ENCODE results near the gene EZH2. TPM values are rescaled to one million over a fixed set of nuclear protein-coding genes. Genes with fewer than 3 reads are reported as not detected.

Gene EZH2
- polyA plus RNA-seq, 1 donor from 2014 or later: 67.2 TPM

DNA sequence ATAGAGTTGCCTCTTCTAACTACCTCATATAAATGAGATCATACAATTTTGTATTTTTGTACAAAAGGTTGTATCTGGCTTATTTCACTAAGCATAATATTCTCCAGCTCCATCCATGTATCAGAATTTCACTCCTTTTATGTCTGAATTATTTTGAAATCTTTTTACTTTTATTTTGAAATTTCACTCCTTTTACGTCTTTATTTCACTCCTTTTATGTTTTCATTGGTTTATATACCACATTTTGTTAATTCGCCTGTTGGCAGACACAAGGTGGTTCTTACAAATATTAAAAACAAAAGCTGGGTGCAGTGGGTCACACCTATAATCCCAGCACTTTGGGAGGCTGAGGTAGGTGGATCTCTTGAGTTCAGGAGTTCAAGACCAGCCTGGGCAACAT, 5.8 kb downstream of the EZH2 start:
- Histone ChIP-seq H3F3A (ENCODE audit: insufficient read depth, low read length, poor library complexity, severe bottlenecking) (peaks cover 3% of the 10 kb centered on the region), H3K27me3 (ENCODE audit: insufficient read depth, low read depth, low read length) (no peaks in the 10 kb centered on the region), H3K9ac (ENCODE audit: low read length) (no peak overlapping the region), H3K4me3 (ENCODE audit: low read length) (no peak overlapping the region), H3K36me3 (ENCODE audit: insufficient read depth, low read length) (no peaks in the 10 kb centered on the region), H3K27ac (ENCODE audit: low read length) (no peak overlapping the region), H3K9me3 (ENCODE audit: low read length) (no peaks in the 10 kb centered on the region), H2AFZ (ENCODE audit: low read depth, low read length) (no peak overlapping the region), H3K4me2 (ENCODE audit: low read length) (no peak overlapping the region), H3K9me2 (ENCODE audit: insufficient read depth, low read length) (no peaks in the 10 kb centered on the region), H4K20me1 (ENCODE audit: insufficient read depth) (no peaks in the 10 kb centered on the region), H3K79me2 (replicated peaks; ENCODE audit: insufficient read depth, low read length) (peaks cover 97% of the 10 kb centered on the region)
- TF ChIP-seq, protein P1, sequence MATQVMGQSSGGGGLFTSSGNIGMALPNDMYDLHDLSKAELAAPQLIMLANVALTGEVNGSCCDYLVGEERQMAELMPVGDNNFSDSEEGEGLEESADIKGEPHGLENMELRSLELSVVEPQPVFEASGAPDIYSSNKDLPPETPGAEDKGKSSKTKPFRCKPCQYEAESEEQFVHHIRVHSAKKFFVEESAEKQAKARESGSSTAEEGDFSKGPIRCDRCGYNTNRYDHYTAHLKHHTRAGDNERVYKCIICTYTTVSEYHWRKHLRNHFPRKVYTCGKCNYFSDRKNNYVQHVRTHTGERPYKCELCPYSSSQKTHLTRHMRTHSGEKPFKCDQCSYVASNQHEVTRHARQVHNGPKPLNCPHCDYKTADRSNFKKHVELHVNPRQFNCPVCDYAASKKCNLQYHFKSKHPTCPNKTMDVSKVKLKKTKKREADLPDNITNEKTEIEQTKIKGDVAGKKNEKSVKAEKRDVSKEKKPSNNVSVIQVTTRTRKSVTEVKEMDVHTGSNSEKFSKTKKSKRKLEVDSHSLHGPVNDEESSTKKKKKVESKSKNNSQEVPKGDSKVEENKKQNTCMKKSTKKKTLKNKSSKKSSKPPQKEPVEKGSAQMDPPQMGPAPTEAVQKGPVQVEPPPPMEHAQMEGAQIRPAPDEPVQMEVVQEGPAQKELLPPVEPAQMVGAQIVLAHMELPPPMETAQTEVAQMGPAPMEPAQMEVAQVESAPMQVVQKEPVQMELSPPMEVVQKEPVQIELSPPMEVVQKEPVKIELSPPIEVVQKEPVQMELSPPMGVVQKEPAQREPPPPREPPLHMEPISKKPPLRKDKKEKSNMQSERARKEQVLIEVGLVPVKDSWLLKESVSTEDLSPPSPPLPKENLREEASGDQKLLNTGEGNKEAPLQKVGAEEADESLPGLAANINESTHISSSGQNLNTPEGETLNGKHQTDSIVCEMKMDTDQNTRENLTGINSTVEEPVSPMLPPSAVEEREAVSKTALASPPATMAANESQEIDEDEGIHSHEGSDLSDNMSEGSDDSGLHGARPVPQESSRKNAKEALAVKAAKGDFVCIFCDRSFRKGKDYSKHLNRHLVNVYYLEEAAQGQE (IDR thresholded peaks at IDR 0.05; ENCODE audit: borderline replicate concordance): no peak
- TF ChIP-seq RAD21 (conservative IDR thresholded peaks at IDR 0.05) (no peak), POLR2AphosphoS5 (IDR thresholded peaks at IDR 0.05) (no peak), MXI1 (conservative IDR thresholded peaks at IDR 0.05; ENCODE audit: poor library complexity, severe bottlenecking) (no peak), EP300 (conservative IDR thresholded peaks at IDR 0.05; ENCODE audit: poor library complexity, severe bottlenecking) (no peak), EZH2 (IDR thresholded peaks at IDR 0.05; ENCODE audit: borderline replicate concordance, insufficient read depth, low read length, poor library complexity, severe bottlenecking) (no peak), SMC3 (conservative IDR thresholded peaks at IDR 0.05; ENCODE audit: poor library complexity) (no peak)
- TF ChIP-seq, protein P2, sequence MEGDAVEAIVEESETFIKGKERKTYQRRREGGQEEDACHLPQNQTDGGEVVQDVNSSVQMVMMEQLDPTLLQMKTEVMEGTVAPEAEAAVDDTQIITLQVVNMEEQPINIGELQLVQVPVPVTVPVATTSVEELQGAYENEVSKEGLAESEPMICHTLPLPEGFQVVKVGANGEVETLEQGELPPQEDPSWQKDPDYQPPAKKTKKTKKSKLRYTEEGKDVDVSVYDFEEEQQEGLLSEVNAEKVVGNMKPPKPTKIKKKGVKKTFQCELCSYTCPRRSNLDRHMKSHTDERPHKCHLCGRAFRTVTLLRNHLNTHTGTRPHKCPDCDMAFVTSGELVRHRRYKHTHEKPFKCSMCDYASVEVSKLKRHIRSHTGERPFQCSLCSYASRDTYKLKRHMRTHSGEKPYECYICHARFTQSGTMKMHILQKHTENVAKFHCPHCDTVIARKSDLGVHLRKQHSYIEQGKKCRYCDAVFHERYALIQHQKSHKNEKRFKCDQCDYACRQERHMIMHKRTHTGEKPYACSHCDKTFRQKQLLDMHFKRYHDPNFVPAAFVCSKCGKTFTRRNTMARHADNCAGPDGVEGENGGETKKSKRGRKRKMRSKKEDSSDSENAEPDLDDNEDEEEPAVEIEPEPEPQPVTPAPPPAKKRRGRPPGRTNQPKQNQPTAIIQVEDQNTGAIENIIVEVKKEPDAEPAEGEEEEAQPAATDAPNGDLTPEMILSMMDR (IDR thresholded peaks at IDR 0.05; ENCODE audit: poor library complexity, severe bottlenecking): no peak

DNA sequence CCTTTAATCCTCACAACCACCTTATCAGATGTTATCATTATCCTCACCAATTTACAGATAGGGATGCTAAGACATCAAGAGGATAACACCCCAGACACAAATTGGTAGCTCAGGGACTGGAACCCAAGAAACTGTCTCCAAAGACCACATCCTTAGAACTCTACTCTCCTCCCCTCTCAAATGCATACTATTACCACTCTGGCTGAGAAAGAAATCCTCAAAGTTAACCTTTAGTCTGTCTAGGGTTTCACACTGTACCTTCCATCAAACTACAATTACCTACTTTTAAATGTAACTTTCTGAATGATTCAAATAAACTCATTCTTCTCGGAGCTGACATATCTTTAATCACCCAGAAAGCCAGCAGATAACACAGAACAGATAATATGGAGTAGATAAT, 6.6 kb downstream of the EZH2 start:
- Histone ChIP-seq H3K27me3 (ENCODE audit: insufficient read depth, low read depth, low read length) (no peaks in the 10 kb centered on the region), H3K9me2 (ENCODE audit: insufficient read depth, low read length) (no peaks in the 10 kb centered on the region), H3K79me2 (replicated peaks; ENCODE audit: insufficient read depth, low read length) (peaks cover 96% of the 10 kb centered on the region), H3K27ac (ENCODE audit: low read length) (no peak overlapping the region), H3K9me3 (ENCODE audit: low read length) (no peaks in the 10 kb centered on the region), H3K4me3 (ENCODE audit: low read length) (no peak overlapping the region), H4K20me1 (ENCODE audit: insufficient read depth) (no peaks in the 10 kb centered on the region), H3K4me2 (ENCODE audit: low read length) (no peak overlapping the region), H2AFZ (ENCODE audit: low read depth, low read length) (no peak overlapping the region), H3F3A (ENCODE audit: insufficient read depth, low read length, poor library complexity, severe bottlenecking) (peaks cover 3% of the 10 kb centered on the region), H3K9ac (ENCODE audit: low read length) (no peak overlapping the region), H3K36me3 (ENCODE audit: insufficient read depth, low read length) (no peaks in the 10 kb centered on the region)
- TF ChIP-seq EP300 (conservative IDR thresholded peaks at IDR 0.05; ENCODE audit: poor library complexity, severe bottlenecking) (no peak), POLR2AphosphoS5 (IDR thresholded peaks at IDR 0.05) (no peak), RAD21 (conservative IDR thresholded peaks at IDR 0.05) (no peak), TAF1 (IDR thresholded peaks at IDR 0.05; ENCODE audit: low read depth) (no peak), EZH2 (IDR thresholded peaks at IDR 0.05; ENCODE audit: borderline replicate concordance, insufficient read depth, low read length, poor library complexity, severe bottlenecking) (no peak), MXI1 (conservative IDR thresholded peaks at IDR 0.05; ENCODE audit: poor library complexity, severe bottlenecking) (no peak), SMC3 (conservative IDR thresholded peaks at IDR 0.05; ENCODE audit: poor library complexity) (no peak)
- TF ChIP-seq, protein P2 (IDR thresholded peaks at IDR 0.05; ENCODE audit: poor library complexity, severe bottlenecking): no peak
- TF ChIP-seq, protein P1 (IDR thresholded peaks at IDR 0.05; ENCODE audit: borderline replicate concordance): no peak

All from neural cell (in vitro differentiated cells).